LNCAP (cell line): ENCODE measurements around the gene PC.

ENCODE experiments used
- TF ChIP-seq, protein P1 (sequence below): fragments of 450-650 bp; IDR thresholded peaks from 2 replicates; pipeline ENCODE4 v1.5.1; 2017; ENCODE audit warnings: mild to moderate bottlenecking

Gene PC

DNA sequence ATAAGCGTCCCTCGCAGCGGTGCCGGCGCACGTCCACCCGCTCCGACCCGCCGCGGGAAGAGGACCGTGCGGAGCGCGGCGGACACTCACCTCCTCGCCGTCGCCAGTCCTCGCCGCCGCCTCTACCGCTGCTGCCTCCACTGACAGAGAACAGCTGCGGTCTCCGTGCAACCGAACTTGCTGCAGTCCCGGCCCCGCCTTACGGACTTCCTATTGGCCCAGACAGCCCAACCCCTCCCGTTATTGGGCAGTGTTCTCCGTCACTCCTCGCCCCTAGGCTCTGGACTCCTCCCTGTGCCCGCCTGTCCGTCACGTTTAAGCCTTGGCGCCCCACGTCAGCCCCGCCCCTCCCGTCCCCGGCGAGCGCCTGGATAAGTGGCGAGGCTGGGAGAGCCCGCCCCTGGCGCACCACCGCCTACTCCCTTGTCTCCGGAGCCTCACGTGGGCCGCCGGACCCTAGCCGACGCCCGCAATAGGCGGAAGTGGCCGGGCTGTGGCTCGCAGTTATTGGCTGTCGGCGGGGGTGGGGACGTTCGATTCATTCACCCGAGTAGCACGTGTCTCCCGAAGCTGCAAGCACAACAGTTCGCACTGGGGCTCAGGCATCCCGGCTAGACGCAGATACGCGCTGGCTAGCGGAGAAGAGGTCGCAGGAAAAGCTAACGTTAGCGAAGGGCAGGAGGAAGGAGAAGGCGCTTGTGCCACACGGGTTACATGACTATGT lies at the start of gene PC:
Gene PC (minus strand): TSS at position 152 of the 724 bp plus-strand sequence. CDS start 86,224 bp downstream, outside the sequence.
- TF ChIP-seq, protein P1, sequence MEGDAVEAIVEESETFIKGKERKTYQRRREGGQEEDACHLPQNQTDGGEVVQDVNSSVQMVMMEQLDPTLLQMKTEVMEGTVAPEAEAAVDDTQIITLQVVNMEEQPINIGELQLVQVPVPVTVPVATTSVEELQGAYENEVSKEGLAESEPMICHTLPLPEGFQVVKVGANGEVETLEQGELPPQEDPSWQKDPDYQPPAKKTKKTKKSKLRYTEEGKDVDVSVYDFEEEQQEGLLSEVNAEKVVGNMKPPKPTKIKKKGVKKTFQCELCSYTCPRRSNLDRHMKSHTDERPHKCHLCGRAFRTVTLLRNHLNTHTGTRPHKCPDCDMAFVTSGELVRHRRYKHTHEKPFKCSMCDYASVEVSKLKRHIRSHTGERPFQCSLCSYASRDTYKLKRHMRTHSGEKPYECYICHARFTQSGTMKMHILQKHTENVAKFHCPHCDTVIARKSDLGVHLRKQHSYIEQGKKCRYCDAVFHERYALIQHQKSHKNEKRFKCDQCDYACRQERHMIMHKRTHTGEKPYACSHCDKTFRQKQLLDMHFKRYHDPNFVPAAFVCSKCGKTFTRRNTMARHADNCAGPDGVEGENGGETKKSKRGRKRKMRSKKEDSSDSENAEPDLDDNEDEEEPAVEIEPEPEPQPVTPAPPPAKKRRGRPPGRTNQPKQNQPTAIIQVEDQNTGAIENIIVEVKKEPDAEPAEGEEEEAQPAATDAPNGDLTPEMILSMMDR, result no peak

DNA sequence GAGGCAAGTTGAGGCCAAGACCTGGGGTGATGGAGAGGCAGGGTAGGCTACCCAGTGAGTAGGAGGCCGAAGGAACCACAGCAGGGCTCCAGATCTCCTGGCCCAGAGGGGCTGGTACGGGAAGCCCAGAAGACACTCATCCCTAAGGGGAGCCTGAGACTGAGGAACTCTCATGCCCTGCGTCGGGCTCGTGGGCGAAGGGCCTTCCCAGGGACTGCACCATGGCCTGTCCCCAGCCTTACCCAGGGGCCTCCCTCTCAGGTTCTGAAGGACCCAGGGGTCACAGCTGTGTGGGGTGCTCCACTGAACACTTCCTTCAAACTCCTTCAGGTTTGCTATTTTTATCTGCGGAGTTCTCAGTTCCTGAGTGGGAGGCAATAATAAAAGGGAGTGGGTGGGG lies 48.9 kb upstream of the PC start:
- TF ChIP-seq, protein P1, result no peak

- TF ChIP-seq, protein P1, result no peak
Measured at GRCh38 chr11:67006029-67006884, 48.1 kb upstream of the PC start.

DNA sequence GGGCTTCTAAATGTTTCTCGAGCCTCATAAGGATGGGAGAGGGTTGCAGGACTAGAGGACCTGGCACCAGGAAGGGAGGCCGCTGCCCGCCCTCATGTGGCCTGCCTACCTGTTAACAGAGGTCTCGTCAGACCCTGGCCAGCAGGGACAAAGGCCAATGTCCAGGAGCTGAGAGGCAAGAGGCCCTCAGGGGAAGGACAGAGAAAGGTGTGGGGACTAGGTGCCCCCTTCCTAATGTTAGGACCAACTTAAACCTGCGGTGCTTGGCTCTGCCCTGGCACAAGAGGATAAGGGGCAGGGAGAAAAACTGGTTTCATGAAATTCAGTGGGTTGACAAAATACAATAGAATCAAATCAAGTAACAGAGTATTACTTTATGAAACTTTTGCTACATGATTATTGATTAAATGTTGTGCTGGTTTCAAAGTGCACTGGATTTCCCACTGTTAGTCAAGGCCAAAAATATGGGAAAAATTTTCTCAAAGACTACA lies 44.8 kb upstream of the PC start:
- TF ChIP-seq, protein P1, result no peak

- TF ChIP-seq, protein P1, result no peak
Measured at GRCh38 chr11:67002297-67002913, 44.2 kb upstream of the PC start.

- TF ChIP-seq, protein P1, result no peak
Measured at GRCh38 chr11:67001332-67001731, 43.1 kb upstream of the PC start.

GRCh38 chr11:66999555-66999954 lies 41.4 kb upstream of the PC start:
- TF ChIP-seq, protein P1, result no peak
